IgD-negative memory B cell (primary cell): ENCODE measurements around the gene BANP. TPM values are rescaled to one million over a fixed set of nuclear protein-coding genes. Genes with fewer than 3 reads are reported as not detected.

Experiments used
- H3K27ac Mint-ChIP-seq, 3 donors: one replicate each; pipeline ENCODE4 v1.8.0; 2020 to 2022; ENCODE audit warnings: mild to moderate bottlenecking in 3 of 3, mixed read lengths in 3 of 3, moderate library complexity in 1 of 3
- H3K27me3 Mint-ChIP-seq: one replicate; pipeline ENCODE4 v1.8.0; 2021; ENCODE audit warnings: mixed read lengths
- H3K36me3 Mint-ChIP-seq: one replicate; pipeline ENCODE4 v1.8.0; 2020; ENCODE audit warnings: mild to moderate bottlenecking, mixed read lengths
- H3K4me1 Mint-ChIP-seq, 3 donors: one replicate each; pipeline ENCODE4 v1.8.0; 2020 to 2022; ENCODE audit warnings: mixed read lengths in 3 of 3, mild to moderate bottlenecking in 1 of 3
- H3K4me3 Mint-ChIP-seq, 4 donors: one replicate each; pipeline ENCODE4 v1.8.0; 2020 to 2022; ENCODE audit warnings: mild to moderate bottlenecking in 4 of 4, mixed read lengths in 4 of 4, moderate library complexity in 3 of 4
- H3K9me3 Mint-ChIP-seq, 3 donors: one replicate each; pipeline ENCODE4 v1.8.0; 2020 to 2021; ENCODE audit warnings: mixed read lengths in 3 of 3, mild to moderate bottlenecking in 1 of 3
- polyA plus RNA-seq: library from polyadenylated mRNA; unstranded; fragments of 300-500 nt; fragmentation: Illumina TruSeq; gene quantifications from one replicate; pipeline ENCODE4 v1.2.3, GENCODE V29; 2021

BANP gene
- polyA plus RNA-seq, 1 donor from 2014 or later: 37.3 TPM

GRCh38 chr16:87952751-87953150 is 1.5 kb downstream of the BANP start:
- H3K27ac Mint-ChIP-seq: peak overlapping the region in 1 of 3 donors; percentile 96
- H3K27me3 Mint-ChIP-seq: no peaks in the 10 kb centered on the region
- no peaks in the 10 kb centered on the region for H3K9me3 Mint-ChIP-seq
- H3K4me3 Mint-ChIP-seq: peak overlapping the region; percentile 91 to 98 (median 94)
- H3K36me3 Mint-ChIP-seq: peaks cover 1% of the 10 kb centered on the region
- peaks cover 44 to 54% (median 49%) of the 10 kb centered on the region in 3 donors for H3K4me1 Mint-ChIP-seq

GRCh38 chr16:87953308-87954215 is 2.3 kb downstream of the BANP start:
- H3K27ac Mint-ChIP-seq: peak overlapping the region; percentile 76 to 96 (median 88)
- H3K4me1 Mint-ChIP-seq: peaks cover 41 to 47% (median 43%) of the 10 kb centered on the region in 3 donors
- peaks cover 1% of the 10 kb centered on the region for H3K36me3 Mint-ChIP-seq
- H3K9me3 Mint-ChIP-seq: no peaks in the 10 kb centered on the region
- no peaks in the 10 kb centered on the region for H3K27me3 Mint-ChIP-seq
- peak overlapping the region; percentile 51 to 95 (median 66) for H3K4me3 Mint-ChIP-seq

GRCh38 chr16:87954361-87954760 is 3.1 kb downstream of the BANP start:
- H3K4me1 Mint-ChIP-seq: peaks cover 44 to 47% (median 46%) of the 10 kb centered on the region in 3 donors
- H3K27me3 Mint-ChIP-seq: no peaks in the 10 kb centered on the region
- H3K27ac Mint-ChIP-seq: peak overlapping the region; percentile 80 to 96 (median 86)
- peak overlapping the region in 1 of 4 donors; percentile 95 for H3K4me3 Mint-ChIP-seq
- peaks cover 1% of the 10 kb centered on the region for H3K36me3 Mint-ChIP-seq
- H3K9me3 Mint-ChIP-seq: no peaks in the 10 kb centered on the region

- peaks cover 1% of the 10 kb centered on the region for H3K36me3 Mint-ChIP-seq
- peak overlapping the region; percentile 86 to 96 (median 95) for H3K27ac Mint-ChIP-seq
- H3K4me1 Mint-ChIP-seq: peaks cover 45 to 49% (median 48%) of the 10 kb centered on the region in 3 donors
- H3K27me3 Mint-ChIP-seq: no peaks in the 10 kb centered on the region
- peak overlapping the region in 2 of 4 donors; percentile 82 to 95 for H3K4me3 Mint-ChIP-seq
- no peaks in the 10 kb centered on the region for H3K9me3 Mint-ChIP-seq
Measured at GRCh38 chr16:87954826-87955225, 3.6 kb downstream of the BANP start.

- Mint-ChIP-seq H3K9me3 (no peaks in the 10 kb centered on the region), H3K4me3 (peak overlapping the region; percentile 20 to 90 (median 76)), H3K27me3 (no peaks in the 10 kb centered on the region), H3K27ac (peak overlapping the region; percentile 86 to 95 (median 92)), H3K36me3 (peaks cover 1% of the 10 kb centered on the region), H3K4me1 (peaks cover 50 to 53% (median 50%) of the 10 kb centered on the region in 3 donors)
Measured at GRCh38 chr16:87955302-87956097, 4.3 kb downstream of the BANP start.

GRCh38 chr16:87956098-87956364 is 4.8 kb downstream of the BANP start:
- peaks cover 1% of the 10 kb centered on the region for H3K36me3 Mint-ChIP-seq

GRCh38 chr16:87956365-87957231 is 5.4 kb downstream of the BANP start:
- H3K36me3 Mint-ChIP-seq: peaks cover 2% of the 10 kb centered on the region
- peak overlapping the region; percentile 86 to 95 (median 92) for H3K27ac Mint-ChIP-seq
- H3K9me3 Mint-ChIP-seq: no peaks in the 10 kb centered on the region
- peaks cover 46 to 53% (median 50%) of the 10 kb centered on the region in 3 donors for H3K4me1 Mint-ChIP-seq
- no peaks in the 10 kb centered on the region for H3K27me3 Mint-ChIP-seq
- H3K4me3 Mint-ChIP-seq: peak overlapping the region; percentile 63 to 90 (median 83)

More at GRCh38 chr16:87956098-87956364, 4.8 kb downstream of the BANP start:
- H3K27me3 Mint-ChIP-seq: no peaks in the 10 kb centered on the region
- peak overlapping the region; percentile 86 to 95 (median 92) for H3K27ac Mint-ChIP-seq
- H3K4me3 Mint-ChIP-seq: peak overlapping the region; percentile 20 to 90 (median 76)
- no peaks in the 10 kb centered on the region for H3K9me3 Mint-ChIP-seq
- H3K4me1 Mint-ChIP-seq: peaks cover 46 to 50% (median 47%) of the 10 kb centered on the region in 3 donors

- Mint-ChIP-seq H3K36me3 (peaks cover 3% of the 10 kb centered on the region), H3K4me1 (peaks cover 41 to 49% (median 47%) of the 10 kb centered on the region in 3 donors), H3K9me3 (no peaks in the 10 kb centered on the region), H3K4me3 (peak overlapping the region in 3 of 4 donors; percentile 63 to 90 (median 88)), H3K27ac (peak overlapping the region; percentile 77 to 95 (median 92)), H3K27me3 (no peaks in the 10 kb centered on the region)
Measured at GRCh38 chr16:87957296-87958094, 6.3 kb downstream of the BANP start.

- H3K4me3 Mint-ChIP-seq: no peak overlapping the region
- H3K27ac Mint-ChIP-seq: peak overlapping the region in 1 of 3 donors; percentile 84
- H3K27me3 Mint-ChIP-seq: no peaks in the 10 kb centered on the region
- H3K4me1 Mint-ChIP-seq: peaks cover 42 to 50% (median 50%) of the 10 kb centered on the region in 3 donors
- peaks cover 2% of the 10 kb centered on the region for H3K36me3 Mint-ChIP-seq
- no peaks in the 10 kb centered on the region for H3K9me3 Mint-ChIP-seq
Measured at GRCh38 chr16:87958632-87959031, 7.4 kb downstream of the BANP start.

GRCh38 chr16:87959391-87959990 is 8.3 kb downstream of the BANP start:
- no peaks in the 10 kb centered on the region for H3K27me3 Mint-ChIP-seq
- peaks cover 42 to 50% (median 46%) of the 10 kb centered on the region in 3 donors for H3K4me1 Mint-ChIP-seq
- peaks cover 3% of the 10 kb centered on the region for H3K36me3 Mint-ChIP-seq
- no peaks in the 10 kb centered on the region for H3K9me3 Mint-ChIP-seq
- H3K27ac Mint-ChIP-seq: peak overlapping the region in 2 of 3 donors; percentile 84 to 95
- peak overlapping the region in 3 of 4 donors; percentile 21 to 78 (median 55) for H3K4me3 Mint-ChIP-seq

GRCh38 chr16:87960296-87960695 is 9.1 kb downstream of the BANP start:
- Mint-ChIP-seq H3K27me3 (no peaks in the 10 kb centered on the region), H3K9me3 (no peaks in the 10 kb centered on the region), H3K4me1 (peaks cover 46 to 49% (median 47%) of the 10 kb centered on the region in 3 donors), H3K27ac (peak overlapping the region in 1 of 3 donors; percentile 76), H3K36me3 (peaks cover 3% of the 10 kb centered on the region), H3K4me3 (peak overlapping the region in 2 of 4 donors; percentile 33 to 53)

- H3K4me3 Mint-ChIP-seq: no peak overlapping the region
- no peaks in the 10 kb centered on the region for H3K9me3 Mint-ChIP-seq
- H3K4me1 Mint-ChIP-seq: peaks cover 44 to 46% (median 46%) of the 10 kb centered on the region in 3 donors
- peaks cover 3% of the 10 kb centered on the region for H3K36me3 Mint-ChIP-seq
- no peak overlapping the region for H3K27ac Mint-ChIP-seq
- no peaks in the 10 kb centered on the region for H3K27me3 Mint-ChIP-seq
Measured at GRCh38 chr16:87960852-87961251, 9.6 kb downstream of the BANP start.

GRCh38 chr16:87961623-87962022 is 10.4 kb downstream of the BANP start:
- H3K27me3 Mint-ChIP-seq: no peaks in the 10 kb centered on the region
- peaks cover 44 to 46% (median 46%) of the 10 kb centered on the region in 3 donors for H3K4me1 Mint-ChIP-seq
- H3K4me3 Mint-ChIP-seq: peak overlapping the region in 2 of 4 donors; percentile 11 to 65
- peak overlapping the region in 1 of 3 donors; percentile 71 for H3K27ac Mint-ChIP-seq
- no peaks in the 10 kb centered on the region for H3K9me3 Mint-ChIP-seq
- H3K36me3 Mint-ChIP-seq: peaks cover 3% of the 10 kb centered on the region
